HepG2 (cell line): ENCODE results near the gene TNK1. TPM values are rescaled to one million over a fixed set of nuclear protein-coding genes. Genes with fewer than 3 reads are reported as not detected.

Experiments
- ATAC-seq: fragments of 200-7000 bp; cut with Tn5 transposase; 3 replicates; pipeline ENCODE4 v1.9.1; 2020; ENCODE audit warnings: mild to moderate bottlenecking, moderate library complexity
- BruUV-seq: library from RNA; stranded (reverse); fragments of 400-500 nt; replicated peaks from 2 replicates; lab custom pipeline; 2021; lab: Mats Ljungman, UMichigan
- CTCF ChIA-PET: fragments of 300-600 bp; formaldehyde crosslinking; extraction: SDS; loops from one replicate; lab custom pipeline; 2021; ENCODE audit warnings: low total read pairs, inconsistent platforms, low intra/inter-chr PET ratio; lab: Yijun Ruan, JAX
- POLR2A ChIA-PET: fragments of 350-600 bp; sonication (Branson Sonifier 250); formaldehyde crosslinking; loops from one replicate; lab custom pipeline; 2020; ENCODE audit warnings: antibody characterized with exemption, inconsistent platforms; lab: Yijun Ruan, JAX
- DNase-seq: peaks from one replicate; pipeline ENCODE4 v3.0.0-alpha.2; 2015; ENCODE audit warnings: low spot score
- FAIRE-seq: peaks from 3 replicates; lab custom pipeline; 2011; peaks lifted over from hg19 to GRCh38; lab: Jason Lieb, UNC
- H2AFZ ChIP-seq: one replicate; pipeline ENCODE4 v1.6.1; 2011; ENCODE audit warnings: low read length, inconsistent platforms
- H3K27ac ChIP-seq: fragments of 300-600 bp; 3 replicates; pipeline ENCODE4 v1.8.0; 2011; ENCODE audit warnings: mixed run types, mild to moderate bottlenecking, mixed read lengths, low read length, inconsistent platforms; ENCODE audit not compliant: insufficient read depth; ENCODE audit errors: extremely low read length
- H3K27me3 ChIP-seq, 2 experiments: fragments of 200-600 bp in 1 of 2; 2 replicates in 1 of 2; 3 replicates in 1 of 2; pipeline versions ENCODE4 v1.6.0 to v1.8.0; 2011; ENCODE audit warnings: low read length in 2 of 2, mild to moderate bottlenecking in 2 of 2, moderate library complexity in 2 of 2, inconsistent platforms in 1 of 2; ENCODE audit not compliant: insufficient read depth in 2 of 2, control insufficient read depth in 1 of 2
- H3K36me3 ChIP-seq, 2 experiments: fragments of 200-600 bp in 1 of 2; replicated peaks in 1 of 2; 2 replicates in 1 of 2; 3 replicates in 1 of 2; pipeline versions ENCODE4 v1.5.1 to v1.8.0; 2011; ENCODE audit warnings: low read length in 2 of 2, inconsistent platforms in 1 of 2; ENCODE audit not compliant: insufficient read depth in 2 of 2, control insufficient read depth in 1 of 2
- H3K4me1 ChIP-seq: 2 replicates; pipeline ENCODE4 v1.5.1; 2012; ENCODE audit warnings: low read length, inconsistent platforms; ENCODE audit not compliant: insufficient read depth
- H3K4me2 ChIP-seq: 2 replicates; pipeline ENCODE4 v1.6.0; 2011; ENCODE audit warnings: low read depth, low read length, inconsistent platforms
- H3K4me3 ChIP-seq, 3 experiments: fragments of 200-600 bp in 1 of 3; sonication (generic), shearing (Covaris generic) in 1 of 3; replicated peaks in 1 of 3; 2 replicates each; pipeline ENCODE4 v1.5.1; 2011 to 2016; ENCODE audit warnings: low read length in 3 of 3, inconsistent platforms in 2 of 3, low read depth in 2 of 3, mild to moderate bottlenecking in 2 of 3, control low read depth in 1 of 3, mixed read lengths in 1 of 3; ENCODE audit not compliant: insufficient read depth in 1 of 3
- H3K79me2 ChIP-seq: one replicate; pipeline ENCODE4 v1.6.1; 2011; ENCODE audit warnings: low read length, inconsistent platforms; ENCODE audit not compliant: insufficient read depth
- H3K9ac ChIP-seq: 2 replicates; pipeline ENCODE4 v1.6.0; 2011; ENCODE audit warnings: mild to moderate bottlenecking, low read depth, low read length, inconsistent platforms; ENCODE audit not compliant: insufficient read depth
- H3K9me3 ChIP-seq: 2 replicates; pipeline ENCODE4 v1.5.1; 2012; ENCODE audit warnings: mild to moderate bottlenecking, low read length
- H4K20me1 ChIP-seq: 2 replicates; pipeline ENCODE4 v1.6.0; 2011; ENCODE audit warnings: inconsistent platforms, mild to moderate bottlenecking, low read length, moderate library complexity; ENCODE audit not compliant: insufficient read depth
- CCDC6 ChIP-seq: sonication (generic); formaldehyde crosslinking; IDR thresholded peaks from 2 replicates; pipeline ENCODE4 v1.8.1; 2022; ENCODE audit warnings: mild to moderate bottlenecking, missing genetic modification reagents, moderate library complexity
- FOXJ3 ChIP-seq: sonication (generic); formaldehyde crosslinking; IDR thresholded peaks from 2 replicates; pipeline ENCODE4 v1.4.0; 2020; ENCODE audit warnings: missing genetic modification reagents, mild to moderate bottlenecking, borderline replicate concordance
- HOXA9 ChIP-seq: sonication (generic); formaldehyde crosslinking; IDR thresholded peaks from 2 replicates; pipeline ENCODE4 v1.8.1; 2022; ENCODE audit warnings: missing genetic modification reagents, mild to moderate bottlenecking, moderate library complexity, borderline replicate concordance
- NONO ChIP-seq, 2 experiments: fragments of 450-650 bp in 1 of 2; sonication (generic) in 1 of 2; formaldehyde crosslinking in 1 of 2; IDR thresholded peaks in 1 of 2; conservative IDR thresholded peaks in 1 of 2; 2 replicates each; pipeline versions ENCODE4 v1.6.1 to v1.8.0; 2017 to 2022; ENCODE audit warnings: mild to moderate bottlenecking in 1 of 2, missing genetic modification reagents in 1 of 2, moderate library complexity in 1 of 2
- NR1H2 ChIP-seq: sonication (generic); formaldehyde crosslinking; IDR thresholded peaks from 2 replicates; pipeline ENCODE4 v1.8.1; 2022; ENCODE audit warnings: low read depth, missing genetic modification reagents, borderline replicate concordance
- WIZ ChIP-seq: sonication (generic); formaldehyde crosslinking; IDR thresholded peaks from 2 replicates; pipeline ENCODE4 v1.5.1; 2020; ENCODE audit warnings: mild to moderate bottlenecking, missing genetic modification reagents
- ZBTB1 ChIP-seq: sonication (generic); formaldehyde crosslinking; IDR thresholded peaks from 2 replicates; pipeline ENCODE4 v1.4.0; 2020; ENCODE audit warnings: missing genetic modification reagents, borderline replicate concordance
- ZNF251 ChIP-seq: sonication (generic); formaldehyde crosslinking; IDR thresholded peaks from 2 replicates; pipeline ENCODE4 v1.9.0; 2021; ENCODE audit warnings: mild to moderate bottlenecking, missing genetic modification reagents
- ZNF737 ChIP-seq: sonication (generic); formaldehyde crosslinking; IDR thresholded peaks from 2 replicates; pipeline ENCODE4 v1.5.0; 2020; ENCODE audit warnings: missing genetic modification reagents, mild to moderate bottlenecking, borderline replicate concordance
- ZNF75D ChIP-seq: sonication (generic); formaldehyde crosslinking; IDR thresholded peaks from 2 replicates; pipeline ENCODE4 v1.8.1; 2023; ENCODE audit warnings: missing genetic modification reagents, mild to moderate bottlenecking, borderline replicate concordance
- ZSCAN21 ChIP-seq: sonication (generic); formaldehyde crosslinking; IDR thresholded peaks from 2 replicates; pipeline ENCODE4 v1.8.0; 2022; ENCODE audit warnings: mild to moderate bottlenecking, missing genetic modification reagents, moderate library complexity, borderline replicate concordance
- WGBS: methylation state at CpG from one replicate; pipeline ENCODE4 v1.1.6; 2017; ENCODE audit warnings: low lambda C conversion rate; 5-methylcytosine and 5-hydroxymethylcytosine counted together
- in situ Hi-C: cut with HindIII; loops from 2 replicates; pipeline ENCODE4 v1.10.0; 2017; ENCODE audit warnings: low pct_unique_long_range_greater_than_20kb; ENCODE audit not compliant: extremely low pct_ligation_motif_present
- intact Hi-C: fragments of 100-400 bp; cut with micrococcal nuclease; formaldehyde crosslinking; loops from one replicate; pipeline ENCODE4 v1.10.0; 2022; ENCODE audit not compliant: unreplicated experiment
- polyA plus RNA-seq, 8 experiments: library from polyadenylated mRNA; depleted of rRNA in 3 of 8; stranded (reverse) in 7 of 8; unstranded in 1 of 8; fragments of >200 nt; fragmentation: Illumina TruSeq in 4 of 8; extraction: Trizol in 4 of 8; gene quantifications; 2 replicates each; pipeline versions ENCODE4 v1.2.1 to v1.2.3, GENCODE V29; 2011 to 2016; ENCODE audit warnings: low read depth in 4 of 8, missing spikeins in 1 of 8, mixed read lengths in 1 of 8; ENCODE audit not compliant: insufficient read depth in 1 of 8
- total RNA-seq, 5 experiments: library from RNA; depleted of rRNA; stranded (reverse); fragments of >200 nt; fragmentation: Illumina TruSeq; extraction: Trizol; gene quantifications; 2 replicates each; pipeline ENCODE4 v1.2.3, GENCODE V29; 2016; ENCODE audit warnings: low read depth in 1 of 5
- TF ChIP-seq, protein P1 (sequence below): IDR thresholded peaks from 2 replicates; pipeline ENCODE4 v1.6.1; 2016; ENCODE audit warnings: missing compliant biosample characterization, missing genetic modification reagents, borderline replicate concordance
- TF ChIP-seq, protein P2 (sequence below): sonication (generic); formaldehyde crosslinking; IDR thresholded peaks from 2 replicates; pipeline ENCODE4 v1.4.0; 2020; ENCODE audit warnings: mild to moderate bottlenecking, missing genetic modification reagents
- TF ChIP-seq, protein P3 (sequence below): sonication (generic); formaldehyde crosslinking; IDR thresholded peaks from 2 replicates; pipeline ENCODE4 v1.5.0; 2020; ENCODE audit warnings: missing genetic modification reagents
- TF ChIP-seq, protein P4 (sequence below): sonication (generic); formaldehyde crosslinking; IDR thresholded peaks from 2 replicates; pipeline ENCODE4 v1.5.0; 2020; ENCODE audit warnings: mild to moderate bottlenecking, missing genetic modification reagents
- TF ChIP-seq, protein P5 (sequence below): sonication (generic); formaldehyde crosslinking; IDR thresholded peaks from 2 replicates; pipeline ENCODE4 v1.8.1; 2023; ENCODE audit warnings: mild to moderate bottlenecking, missing genetic modification reagents, borderline replicate concordance

Gene TNK1
- total and polyA plus RNA-seq, 2 of the 13 experiments (the other 11 are each of a cell fraction or from before 2014, with no cell fraction given) = 2.0 to 3.5 TPM

DNA sequence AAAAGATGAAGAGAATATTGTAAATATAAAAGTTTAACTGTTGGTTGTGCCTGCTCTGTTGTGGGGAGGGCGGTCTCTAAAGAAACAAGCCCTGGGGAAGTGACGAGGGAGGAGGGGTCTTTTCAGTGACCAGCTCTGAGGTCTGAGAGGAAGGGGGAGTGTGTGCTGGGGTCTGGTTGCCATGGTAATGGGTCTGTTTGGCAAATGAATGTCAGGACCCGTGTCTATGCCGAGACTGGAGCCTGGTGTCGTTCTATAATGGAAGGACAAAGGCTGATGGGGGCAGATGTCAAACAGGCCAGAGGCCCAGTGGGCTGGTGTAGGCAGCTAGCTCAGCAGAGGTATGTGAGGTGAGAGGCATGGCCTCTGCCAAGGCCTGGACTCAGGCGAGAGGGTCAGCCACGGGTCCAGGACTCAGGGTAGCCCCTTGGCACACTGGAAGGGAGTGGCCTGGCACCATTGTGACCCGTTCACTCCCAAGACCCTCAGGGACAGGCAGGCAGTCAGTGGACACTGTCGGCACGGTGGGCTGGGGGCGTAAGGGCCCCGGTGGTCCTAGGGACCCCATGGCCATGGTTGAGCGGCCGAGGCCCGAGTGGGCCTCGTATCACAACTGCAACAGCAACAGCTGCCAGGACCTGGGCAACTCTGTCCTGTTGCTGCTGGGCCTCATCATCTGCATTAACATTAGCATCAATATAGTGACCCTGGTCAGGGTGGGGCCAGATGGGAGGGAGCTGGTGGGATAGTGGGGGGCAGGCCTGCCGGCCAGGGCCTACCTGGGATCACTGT, 39.1 kb downstream of the TNK1 start, which contains the start of gene SPEM1:
Gene SPEM1, plus strand, starts transcription at position 506 of the 792 bp plus-strand sequence. Its CDS starts 61 bp downstream, at position 567.
- Histone ChIP-seq H3K27ac (no peak within 1 kb of the TSS), H3K4me3 (no peak within 1 kb of the TSS), H3K36me3 (no peaks in the 10 kb centered on the region), H3K27me3 (peaks cover 2 to 5% of the 10 kb centered on the region in 2 experiments; a peak in 1 of 5 replicates), H3K9me3 (no peaks in the 10 kb centered on the region), H2AFZ (no peak within 1 kb of the TSS), H3K4me2 (no peak within 1 kb of the TSS), H3K4me1 (peaks cover 13% of the 10 kb centered on the region; the same call in 1 of the 2 replicates), H3K9ac (no peak within 1 kb of the TSS), H3K79me2 (no peaks in the 10 kb centered on the region), H4K20me1 (no peaks in the 10 kb centered on the region)
- DNase-seq = no peak
- TF ChIP-seq NR1H2 (no peak), CCDC6 (CRISPR knock-in tag) (no peak), ZSCAN21 (CRISPR knock-in tag) (no peak), ZBTB1 (CRISPR knock-in tag) (no peak), NONO (IDR thresholded peaks at IDR 0.05) (no peak), NONO (CRISPR knock-in tag; conservative IDR thresholded peaks at IDR 0.05) (no peak), WIZ (no peak), FOXJ3 (CRISPR knock-in tag) (no peak), ZNF75D (CRISPR knock-in tag) (no peak), HOXA9 (CRISPR knock-in tag) (no peak), ZNF251 (CRISPR knock-in tag) (no peak), ZNF737 (CRISPR knock-in tag) (no peak)
- TF ChIP-seq, protein P1, sequence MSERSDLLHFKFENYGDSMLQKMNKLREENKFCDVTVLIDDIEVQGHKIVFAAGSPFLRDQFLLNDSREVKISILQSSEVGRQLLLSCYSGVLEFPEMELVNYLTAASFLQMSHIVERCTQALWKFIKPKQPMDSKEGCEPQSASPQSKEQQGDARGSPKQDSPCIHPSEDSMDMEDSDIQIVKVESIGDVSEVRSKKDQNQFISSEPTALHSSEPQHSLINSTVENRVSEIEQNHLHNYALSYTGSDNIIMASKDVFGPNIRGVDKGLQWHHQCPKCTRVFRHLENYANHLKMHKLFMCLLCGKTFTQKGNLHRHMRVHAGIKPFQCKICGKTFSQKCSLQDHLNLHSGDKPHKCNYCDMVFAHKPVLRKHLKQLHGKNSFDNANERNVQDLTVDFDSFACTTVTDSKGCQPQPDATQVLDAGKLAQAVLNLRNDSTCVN (CRISPR knock-in tag) = no peak
- TF ChIP-seq, protein P2, sequence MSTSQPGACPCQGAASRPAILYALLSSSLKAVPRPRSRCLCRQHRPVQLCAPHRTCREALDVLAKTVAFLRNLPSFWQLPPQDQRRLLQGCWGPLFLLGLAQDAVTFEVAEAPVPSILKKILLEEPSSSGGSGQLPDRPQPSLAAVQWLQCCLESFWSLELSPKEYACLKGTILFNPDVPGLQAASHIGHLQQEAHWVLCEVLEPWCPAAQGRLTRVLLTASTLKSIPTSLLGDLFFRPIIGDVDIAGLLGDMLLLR (CRISPR knock-in tag) = no peak
- TF ChIP-seq, protein P3, sequence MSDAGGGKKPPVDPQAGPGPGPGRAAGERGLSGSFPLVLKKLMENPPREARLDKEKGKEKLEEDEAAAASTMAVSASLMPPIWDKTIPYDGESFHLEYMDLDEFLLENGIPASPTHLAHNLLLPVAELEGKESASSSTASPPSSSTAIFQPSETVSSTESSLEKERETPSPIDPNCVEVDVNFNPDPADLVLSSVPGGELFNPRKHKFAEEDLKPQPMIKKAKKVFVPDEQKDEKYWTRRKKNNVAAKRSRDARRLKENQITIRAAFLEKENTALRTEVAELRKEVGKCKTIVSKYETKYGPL (CRISPR knock-in tag) = no peak
- TF ChIP-seq, protein P4, sequence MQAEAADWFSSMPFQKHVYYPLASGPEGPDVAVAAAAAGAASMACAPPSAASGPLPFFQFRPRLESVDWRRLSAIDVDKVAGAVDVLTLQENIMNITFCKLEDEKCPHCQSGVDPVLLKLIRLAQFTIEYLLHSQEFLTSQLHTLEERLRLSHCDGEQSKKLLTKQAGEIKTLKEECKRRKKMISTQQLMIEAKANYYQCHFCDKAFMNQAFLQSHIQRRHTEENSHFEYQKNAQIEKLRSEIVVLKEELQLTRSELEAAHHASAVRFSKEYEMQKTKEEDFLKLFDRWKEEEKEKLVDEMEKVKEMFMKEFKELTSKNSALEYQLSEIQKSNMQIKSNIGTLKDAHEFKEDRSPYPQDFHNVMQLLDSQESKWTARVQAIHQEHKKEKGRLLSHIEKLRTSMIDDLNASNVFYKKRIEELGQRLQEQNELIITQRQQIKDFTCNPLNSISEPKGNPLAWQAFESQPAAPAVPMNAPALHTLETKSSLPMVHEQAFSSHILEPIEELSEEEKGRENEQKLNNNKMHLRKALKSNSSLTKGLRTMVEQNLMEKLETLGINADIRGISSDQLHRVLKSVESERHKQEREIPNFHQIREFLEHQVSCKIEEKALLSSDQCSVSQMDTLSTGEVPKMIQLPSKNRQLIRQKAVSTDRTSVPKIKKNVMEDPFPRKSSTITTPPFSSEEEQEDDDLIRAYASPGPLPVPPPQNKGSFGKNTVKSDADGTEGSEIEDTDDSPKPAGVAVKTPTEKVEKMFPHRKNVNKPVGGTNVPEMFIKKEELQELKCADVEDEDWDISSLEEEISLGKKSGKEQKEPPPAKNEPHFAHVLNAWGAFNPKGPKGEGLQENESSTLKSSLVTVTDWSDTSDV (CRISPR knock-in tag) = no peak
- TF ChIP-seq, protein P5, sequence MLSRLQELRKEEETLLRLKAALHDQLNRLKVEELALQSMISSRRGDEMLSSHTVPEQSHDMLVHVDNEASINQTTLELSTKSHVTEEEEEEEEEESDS (CRISPR knock-in tag) = no peak
- in situ Hi-C loops (no loop called here), intact Hi-C loops (no loop called here)
- peak; percentile 13; the same call in 1 of the 3 replicates for ATAC-seq
- BruUV-seq = no TSS peak
- ChIA-PET POLR2A (interaction anchor here (1.8 kb wide), 1 partner anchor 16 kb away, joined by 11 read pairs; the partner anchor contains the start of gene TMEM256), CTCF (no interaction called here)
- no peak for FAIRE-seq
- 53% methylated on average over 8 of the region's 17 CpGs for WGBS
